ENCODE measurements around the gene ACSF3. TPM values are rescaled to one million over a fixed set of nuclear protein-coding genes. Genes with fewer than 3 reads are reported as not detected.

The ACSF3 gene
- total RNA-seq, 1 experiment from 2014 or later: 11.8 TPM

DNA sequence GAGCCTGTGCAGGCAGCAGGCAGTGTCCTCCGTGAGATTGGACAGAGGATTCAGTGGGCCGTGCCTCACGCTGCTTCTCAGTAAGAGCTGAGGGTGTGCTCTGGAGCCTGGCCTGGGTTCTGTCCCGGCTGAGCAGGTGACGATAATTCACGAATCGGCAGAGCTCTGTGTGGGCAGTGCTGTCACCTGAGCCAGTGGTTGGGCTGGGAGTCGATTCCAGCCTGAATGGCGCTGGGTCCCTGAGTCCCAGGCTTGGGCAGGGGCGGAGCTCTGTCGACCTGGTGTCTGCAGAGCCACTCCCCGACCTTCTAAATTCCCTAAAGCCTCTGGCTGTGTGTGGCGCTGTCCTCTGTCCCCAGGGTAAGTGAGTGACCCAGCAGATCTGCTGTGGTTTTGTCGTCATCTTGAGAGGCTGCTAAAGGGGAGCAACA, 8.4 kb downstream of the ACSF3 start:
- H3K36me3 ChIP-seq: 0 out of 2 replicates have a peak, but pooled peaks cover 4% of the 10 kb centered on the region
- H3K27ac ChIP-seq: no peak overlapping the region; the same call in 1 of the 2 replicates
- no peaks in the 10 kb centered on the region for H3K9me3 ChIP-seq (replicated peaks)
- peak; percentile 53 to 62 for DNase-seq
- peaks cover 11% of the 10 kb centered on the region; the same call in 1 of the 2 replicates for H3K4me1 ChIP-seq
- peaks cover 9% of the 10 kb centered on the region; the same call in 1 of the 2 replicates for H3K27me3 ChIP-seq
- H3K4me3 ChIP-seq: peak overlapping the region; percentile 44

DNA sequence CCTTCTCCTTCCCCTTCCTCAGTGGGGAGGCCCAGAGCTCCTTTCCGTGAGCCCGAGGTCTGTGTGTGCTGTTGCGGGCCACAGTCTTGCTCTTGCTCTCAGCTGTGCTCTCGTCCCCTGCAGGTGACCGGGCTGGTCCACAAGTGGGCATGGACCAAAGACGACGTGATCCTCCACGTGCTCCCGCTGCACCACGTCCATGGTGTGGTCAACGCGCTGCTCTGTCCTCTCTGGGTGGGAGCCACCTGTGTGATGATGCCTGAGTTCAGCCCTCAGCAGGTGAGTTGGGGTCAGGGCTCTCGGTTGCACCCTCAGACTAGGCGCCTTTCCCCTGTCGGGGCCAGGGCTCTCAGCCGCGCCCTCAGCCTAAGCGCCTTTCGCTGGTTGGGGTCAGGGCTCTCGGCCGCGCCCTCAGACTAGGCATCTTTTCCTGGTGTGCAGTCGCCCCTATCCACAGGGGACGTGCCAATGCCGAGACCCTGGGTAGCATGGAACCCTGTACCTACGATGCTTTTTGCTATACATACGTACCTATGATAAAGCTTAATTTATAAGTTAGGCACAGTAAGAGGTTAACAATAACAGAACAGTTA, 8.9 kb downstream of the ACSF3 start:
- H3K27me3 ChIP-seq: peaks cover 9% of the 10 kb centered on the region; the same call in 1 of the 2 replicates
- no peak for DNase-seq
- H3K9me3 ChIP-seq (replicated peaks): no peaks in the 10 kb centered on the region
- peak overlapping the region; percentile 44 for H3K4me3 ChIP-seq
- H3K36me3 ChIP-seq: 0 out of 2 replicates have a peak, but pooled peaks cover 4% of the 10 kb centered on the region
- H3K4me1 ChIP-seq: peaks cover 9% of the 10 kb centered on the region; the same call in 1 of the 2 replicates
- no peak overlapping the region for H3K27ac ChIP-seq

GRCh38 chr16:89103156-89103555, 9.5 kb downstream of the ACSF3 start:
- Histone ChIP-seq H3K9me3 (replicated peaks) (no peaks in the 10 kb centered on the region), H3K4me3 (no peak overlapping the region), H3K4me1 (peaks cover 5% of the 10 kb centered on the region; the same call in 1 of the 2 replicates), H3K36me3 (0 out of 2 replicates have a peak, but pooled peaks cover 4% of the 10 kb centered on the region), H3K27ac (no peak overlapping the region), H3K27me3 (peaks cover 9% of the 10 kb centered on the region; the same call in 1 of the 2 replicates)
- no peak for DNase-seq

DNA sequence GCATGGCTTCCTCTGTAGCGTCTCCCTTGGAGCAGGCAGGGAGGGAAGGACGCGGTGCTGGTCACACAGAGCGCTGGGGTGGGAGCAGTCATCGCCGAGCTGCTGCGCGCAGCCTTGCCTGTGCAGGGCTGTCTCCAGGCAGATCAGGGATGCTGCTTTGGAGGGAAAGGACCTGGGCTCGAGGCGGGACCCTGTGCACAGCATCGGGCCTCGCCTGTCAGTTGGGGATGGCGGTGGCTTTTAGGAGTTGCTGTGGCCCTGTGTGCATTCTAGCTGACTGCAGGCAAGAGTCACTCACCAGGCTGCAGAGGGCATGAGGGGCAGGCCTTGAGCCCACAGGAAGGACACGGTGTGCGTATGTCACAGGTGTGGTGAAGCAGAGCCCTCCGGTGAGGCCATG, 10.1 kb downstream of the ACSF3 start:
- Histone ChIP-seq H3K36me3 (0 out of 2 replicates have a peak, but pooled peaks cover 4% of the 10 kb centered on the region), H3K27ac (no peak overlapping the region)

DNA sequence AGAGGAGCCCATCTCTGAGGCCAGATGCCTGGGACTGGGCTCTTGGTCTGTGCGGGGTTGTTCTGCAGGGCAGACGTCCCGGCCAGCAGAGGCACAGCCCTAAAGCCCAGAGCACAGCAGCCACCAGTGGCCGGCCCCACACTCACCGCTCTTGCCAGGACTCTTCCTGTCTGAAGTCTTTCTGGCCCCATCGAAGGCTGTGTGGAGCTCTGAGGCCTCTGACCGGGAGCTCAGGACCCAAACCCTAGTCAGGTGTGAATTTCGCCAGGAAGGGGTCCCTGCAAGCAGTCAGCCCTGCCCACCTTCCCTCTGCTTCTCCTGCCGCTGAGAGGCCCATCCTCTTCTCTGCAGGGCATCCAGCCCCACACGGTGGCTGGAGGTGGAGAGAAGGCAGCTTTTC, 10.7 kb downstream of the ACSF3 start:
- H3K4me1 ChIP-seq: no peaks in the 10 kb centered on the region
- H3K27ac ChIP-seq: no peak overlapping the region
- H3K36me3 ChIP-seq: 0 out of 2 replicates have a peak, but pooled peaks cover 4% of the 10 kb centered on the region
- H3K27me3 ChIP-seq: peaks cover 9% of the 10 kb centered on the region; the same call in 1 of the 2 replicates
- 0 out of 2 replicates have a peak, but pooled peaks cover 3% of the 10 kb centered on the region for H3K9me3 ChIP-seq (replicated peaks)
- DNase-seq: no peak
- H3K4me3 ChIP-seq: no peak overlapping the region

More for the DNA sequence above, 10.1 kb downstream of the ACSF3 start:
- Histone ChIP-seq H3K4me1 (no peaks in the 10 kb centered on the region; the same call in 1 of the 2 replicates), H3K9me3 (replicated peaks) (0 out of 2 replicates have a peak, but pooled peaks cover 3% of the 10 kb centered on the region), H3K4me3 (no peak overlapping the region), H3K27me3 (peaks cover 9% of the 10 kb centered on the region; the same call in 1 of the 2 replicates)
- DNase-seq: no peak

GRCh38 chr16:89104930-89105571, 11.4 kb downstream of the ACSF3 start:
- peak in 1 of 2 experiments; percentile 15 for DNase-seq
- H3K27ac ChIP-seq: no peak overlapping the region
- H3K9me3 ChIP-seq (replicated peaks): 0 out of 2 replicates have a peak, but pooled peaks cover 3% of the 10 kb centered on the region
- H3K4me3 ChIP-seq: no peak overlapping the region
- H3K4me1 ChIP-seq: no peaks in the 10 kb centered on the region
- H3K27me3 ChIP-seq: peaks cover 9% of the 10 kb centered on the region; the same call in 1 of the 2 replicates
- H3K36me3 ChIP-seq: 0 out of 2 replicates have a peak, but pooled peaks cover 4% of the 10 kb centered on the region

GRCh38 chr16:89105599-89106151, 12.0 kb downstream of the ACSF3 start:
- H3K27me3 ChIP-seq: peaks cover 9% of the 10 kb centered on the region; the same call in 1 of the 2 replicates
- H3K9me3 ChIP-seq (replicated peaks): 0 out of 2 replicates have a peak, but pooled peaks cover 3% of the 10 kb centered on the region
- no peak overlapping the region for H3K4me3 ChIP-seq
- 0 out of 2 replicates have a peak, but pooled peaks cover 4% of the 10 kb centered on the region for H3K36me3 ChIP-seq
- no peaks in the 10 kb centered on the region for H3K4me1 ChIP-seq
- peak in 1 of 2 experiments; percentile 6 for DNase-seq
- H3K27ac ChIP-seq: no peak overlapping the region

- Histone ChIP-seq H3K4me1 (no peaks in the 10 kb centered on the region), H3K27ac (no peak overlapping the region), H3K36me3 (0 out of 2 replicates have a peak, but pooled peaks cover 1% of the 10 kb centered on the region), H3K4me3 (no peak overlapping the region), H3K9me3 (replicated peaks) (0 out of 2 replicates have a peak, but pooled peaks cover 3% of the 10 kb centered on the region), H3K27me3 (peaks cover 9% of the 10 kb centered on the region; the same call in 1 of the 2 replicates)
- DNase-seq: no peak
Measured at GRCh38 chr16:89106533-89107202, 13.0 kb downstream of the ACSF3 start.

DNA sequence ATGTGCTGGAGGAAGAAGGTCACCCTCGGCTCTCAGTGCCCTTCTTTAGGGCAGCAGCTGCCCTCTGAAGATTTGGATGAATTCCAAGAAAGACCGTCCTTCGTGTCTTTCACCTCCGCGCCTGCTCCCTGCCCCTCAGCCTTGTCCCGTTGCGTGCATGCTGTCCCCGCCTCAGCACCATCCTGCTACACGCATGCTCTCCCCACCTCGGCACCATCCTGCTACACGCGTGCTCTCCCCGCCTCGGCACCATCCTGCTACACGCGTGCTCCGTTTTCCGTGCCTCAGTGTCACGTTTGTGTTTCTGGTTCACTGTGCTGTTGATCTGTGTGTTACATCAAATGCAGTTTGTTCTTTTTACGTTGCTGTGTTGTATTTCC, 13.5 kb downstream of the ACSF3 start:
- no peak overlapping the region for H3K27ac ChIP-seq
- H3K4me3 ChIP-seq: no peak overlapping the region
- H3K9me3 ChIP-seq (replicated peaks): 0 out of 2 replicates have a peak, but pooled peaks cover 3% of the 10 kb centered on the region
- no peaks in the 10 kb centered on the region for H3K4me1 ChIP-seq
- H3K36me3 ChIP-seq: 0 out of 2 replicates have a peak, but pooled peaks cover under 1% of the 10 kb centered on the region
- peak in 1 of 2 experiments; percentile 3 for DNase-seq
- H3K27me3 ChIP-seq: peaks cover 9% of the 10 kb centered on the region; the same call in 1 of the 2 replicates

DNA sequence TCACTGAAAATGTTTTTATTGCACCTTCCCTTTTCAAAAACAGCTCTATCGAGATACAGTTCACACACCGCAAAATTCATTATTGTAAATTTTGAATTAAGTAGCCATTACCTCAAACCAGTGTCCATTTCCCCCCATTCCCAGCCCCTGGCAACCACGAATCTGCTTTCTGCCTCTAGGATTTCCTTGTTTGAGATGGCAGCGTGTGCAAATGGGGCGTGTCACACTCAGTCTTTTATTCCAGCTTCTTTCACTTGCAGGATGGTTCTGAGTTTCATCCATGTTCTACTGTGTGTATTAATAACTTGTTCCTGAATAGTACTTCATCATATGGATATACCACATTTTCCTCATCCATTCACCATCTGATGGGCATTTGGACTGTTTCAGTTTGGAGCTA, 14.8 kb downstream of the ACSF3 start:
- no peak overlapping the region for H3K4me3 ChIP-seq
- H3K36me3 ChIP-seq: peaks cover 3% of the 10 kb centered on the region; the same call in 1 of the 2 replicates

GRCh38 chr16:89110641-89111040, 17.0 kb downstream of the ACSF3 start:
- Histone ChIP-seq H3K9me3 (replicated peaks) (0 out of 2 replicates have a peak, but pooled peaks cover 3% of the 10 kb centered on the region), H3K4me1 (peaks cover 13% of the 10 kb centered on the region), H3K27ac (no peak overlapping the region), H3K36me3 (peaks cover 3% of the 10 kb centered on the region; the same call in 1 of the 2 replicates), H3K4me3 (no peak overlapping the region), H3K27me3 (peaks cover 3% of the 10 kb centered on the region; the same call in 1 of the 2 replicates)
- no peak for DNase-seq

More for the DNA sequence above, 14.8 kb downstream of the ACSF3 start:
- Histone ChIP-seq H3K4me1 (no peaks in the 10 kb centered on the region), H3K9me3 (replicated peaks) (0 out of 2 replicates have a peak, but pooled peaks cover 3% of the 10 kb centered on the region), H3K27me3 (peaks cover 9% of the 10 kb centered on the region; the same call in 1 of the 2 replicates), H3K27ac (no peak overlapping the region)
- no peak for DNase-seq

- Histone ChIP-seq H3K36me3 (peaks cover 3% of the 10 kb centered on the region; the same call in 1 of the 2 replicates), H3K4me1 (peaks cover 13% of the 10 kb centered on the region), H3K27ac (no peak overlapping the region), H3K9me3 (replicated peaks) (0 out of 2 replicates have a peak, but pooled peaks cover 3% of the 10 kb centered on the region), H3K27me3 (no peaks in the 10 kb centered on the region), H3K4me3 (no peak overlapping the region)
- no peak for DNase-seq
Measured at GRCh38 chr16:89111263-89111662, 17.6 kb downstream of the ACSF3 start.

- H3K9me3 ChIP-seq (replicated peaks): 0 out of 2 replicates have a peak, but pooled peaks cover 3% of the 10 kb centered on the region
- H3K4me3 ChIP-seq: no peak overlapping the region
- no peak overlapping the region for H3K27ac ChIP-seq
- peaks cover 3% of the 10 kb centered on the region; the same call in 1 of the 2 replicates for H3K36me3 ChIP-seq
- H3K27me3 ChIP-seq: no peaks in the 10 kb centered on the region
- no peak for DNase-seq
- peaks cover 13% of the 10 kb centered on the region for H3K4me1 ChIP-seq
Measured at GRCh38 chr16:89112377-89113151, 18.9 kb downstream of the ACSF3 start.
